Right lobe of liver (tissue), 4 donors: Measurements from ENCODE around the gene CCT8.
"Not testable (repeated sequence)": the region's sequence is repeated elsewhere in the genome, so short reads cannot be mapped to it uniquely, and the experiment has no call there.

ENCODE experiments used
- CTCF ChIP-seq, 4 donors: fragments of 200-600 bp in 3 of 4; fragments of 450-650 bp in 1 of 4; IDR thresholded peaks; one replicate each; pipeline versions ENCODE4 v1.5.1 to v1.8.0; 2016 to 2022; ENCODE audit warnings: antibody characterized with exemption in 4 of 4, mild to moderate bottlenecking in 2 of 4
- POLR2A ChIP-seq: fragments of 450-650 bp; IDR thresholded peaks from one replicate; pipeline ENCODE4 v1.6.1; 2017; ENCODE audit warnings: antibody characterized with exemption, mild to moderate bottlenecking
- donor health status: DM: no; HTN: no; CAD: no.
- donor health status: DM: no; HTN: no; CAD: no.
- donor health status: DM: no; HTN: yes; CAD: no.

DNA sequence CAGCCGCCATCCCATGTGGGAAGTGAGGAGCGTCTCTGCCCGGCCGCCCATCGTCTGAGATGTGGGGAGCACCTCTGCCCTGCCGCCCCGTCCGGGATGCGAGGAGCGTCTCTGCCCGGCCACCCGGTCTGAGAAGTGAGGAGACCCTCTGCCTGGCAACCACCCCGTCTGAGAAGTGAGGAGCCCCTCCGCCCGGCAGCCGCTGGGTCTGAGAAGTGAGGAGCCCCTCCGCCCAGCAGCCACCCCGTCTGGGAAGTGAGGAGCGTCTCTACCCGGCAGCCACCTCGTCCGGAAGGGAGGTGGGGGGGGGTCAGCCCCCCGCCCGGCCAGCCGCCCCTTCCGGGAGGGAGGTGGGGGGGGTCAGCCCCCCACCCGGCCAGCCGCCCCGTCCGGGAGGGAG, 62.2 kb downstream of the CCT8 start:
- TF ChIP-seq POLR2A; CTCF (IDR thresholded peaks at IDR 0.05): not testable (repeated sequence)
